Stimulated activated CD8-positive, alpha-beta memory T cell treated with anti-CD3 and anti-CD28 coated beads, Interleukin-15, amount 100 ng/mL, for 24 hours (primary cell): ENCODE data around the gene TLR9.
"Not testable (repeated sequence)": the region's sequence is repeated elsewhere in the genome, so short reads cannot be mapped to it uniquely, and the experiment has no call there.

Experiments
- DNase-seq: peaks from one replicate; pipeline ENCODE4 v3.0.0-alpha.2; 2020; ENCODE audit warnings: low read depth

Gene TLR9

GRCh38 chr3:52225452-52226228 lies at the start of gene TLR9:
Gene TLR9 (minus strand): TSS chr3:52225645. CDS start chr3:52225529, 116 bp downstream.
- no peak for DNase-seq

GRCh38 chr3:52274781-52275180 lies 49.3 kb upstream of the TLR9 start:
- DNase-seq = not testable (repeated sequence)

GRCh38 chr3:52272831-52273230 lies 47.4 kb upstream of the TLR9 start:
- no peak for DNase-seq

GRCh38 chr3:52272172-52272571 lies 46.7 kb upstream of the TLR9 start:
- not testable (repeated sequence) for DNase-seq

- DNase-seq = no peak
These were observed 44.9 kb upstream of the TLR9 start for GRCh38 chr3:52270252-52270754.

GRCh38 chr3:52269776-52270175 lies 44.3 kb upstream of the TLR9 start:
- no peak for DNase-seq

- DNase-seq = no peak
These were observed 42.6 kb upstream of the TLR9 start for GRCh38 chr3:52268036-52268435.

GRCh38 chr3:52265387-52265786 lies 39.9 kb upstream of the TLR9 start:
- DNase-seq = no peak

GRCh38 chr3:52262447-52262846 lies 37.0 kb upstream of the TLR9 start:
- no peak for DNase-seq

- DNase-seq = no peak
These were observed 34.0 kb upstream of the TLR9 start for GRCh38 chr3:52259448-52259847.

GRCh38 chr3:52259035-52259434 lies 33.6 kb upstream of the TLR9 start:
- DNase-seq = no peak

GRCh38 chr3:52257911-52258310 lies 32.5 kb upstream of the TLR9 start:
- DNase-seq = no peak

GRCh38 chr3:52256622-52257021 lies 31.2 kb upstream of the TLR9 start:
- no peak for DNase-seq

GRCh38 chr3:52256159-52256558 lies 30.7 kb upstream of the TLR9 start:
- no peak for DNase-seq

- DNase-seq = no peak
These were observed 29.2 kb upstream of the TLR9 start for GRCh38 chr3:52254608-52255007.

GRCh38 chr3:52253314-52254304 lies 28.2 kb upstream of the TLR9 start:
- no peak for DNase-seq

GRCh38 chr3:52250122-52250521 lies 24.7 kb upstream of the TLR9 start:
- DNase-seq = no peak

- no peak for DNase-seq
These were observed 24.2 kb upstream of the TLR9 start for GRCh38 chr3:52249683-52250082.

GRCh38 chr3:52248816-52249547 lies 23.5 kb upstream of the TLR9 start:
- no peak for DNase-seq

GRCh38 chr3:52248165-52248541 lies 22.7 kb upstream of the TLR9 start:
- DNase-seq = no peak

GRCh38 chr3:52247409-52248164 lies 22.1 kb upstream of the TLR9 start:
- DNase-seq = no peak
